HCT116 (cell line): ENCODE results near the gene JPH3. TPM values are rescaled to one million over a fixed set of nuclear protein-coding genes. Genes with fewer than 3 reads are reported as not detected.

ENCODE experiments used
- ATAC-seq: fragments of 200-7000 bp; cut with Tn5 transposase; 2 replicates; pipeline ENCODE4 v1.9.1; 2020; ENCODE audit warnings: mild to moderate bottlenecking, moderate library complexity
- BruUV-seq: library from RNA; stranded (reverse); fragments of 400-500 nt; replicated peaks from 2 replicates; lab custom pipeline; 2021; lab: Mats Ljungman, UMichigan
- CTCF ChIA-PET: fragments of 300-600 bp; sonication (Branson Sonifier 250); formaldehyde crosslinking; loops from one replicate; lab custom pipeline; 2021; ENCODE audit warnings: antibody characterized with exemption; lab: Charles Lee
- POLR2A ChIA-PET: fragments of 300-600, 350-600 bp; sonication (Branson Sonifier 250); formaldehyde crosslinking; loops from one replicate; lab custom pipeline; 2021; ENCODE audit warnings: antibody characterized with exemption; lab: Charles Lee
- RAD21 ChIA-PET, 2 experiments: fragments of 300-600 bp; sonication (Branson Sonifier 250); formaldehyde crosslinking; loops; one replicate each; lab custom pipeline; 2023; ENCODE audit warnings: low total read pairs in 2 of 2; ENCODE audit not compliant: uncharacterized antibody in 2 of 2, unreplicated experiment in 2 of 2, low non-redundant PET in 1 of 2; lab: Charles Lee
- DNase-seq: peaks from one replicate; pipeline ENCODE4 v3.0.0-alpha.2; 2010; ENCODE audit warnings: low read depth, low spot score
- H2AFZ ChIP-seq: fragments of 200-600 bp; shearing (Covaris generic), sonication (generic); 2 replicates; pipeline ENCODE4 v1.6.1; 2017; ENCODE audit warnings: low read depth, mixed run types, mixed read lengths, antibody characterized with exemption, low read length; ENCODE audit not compliant: poor library complexity, severe bottlenecking
- H3K27ac ChIP-seq: 2 replicates; pipeline ENCODE4 v1.5.1; 2012; ENCODE audit warnings: low read depth, low read length
- H3K27me3 ChIP-seq: fragments of 200-600 bp; sonication (generic); 2 replicates; pipeline ENCODE4 v1.6.1; 2016; ENCODE audit warnings: mixed run types, low read length, mixed read lengths; ENCODE audit not compliant: insufficient read depth
- H3K36me3 ChIP-seq, 2 experiments: fragments of 200-500 bp in 1 of 2; fragments of 200-600 bp in 1 of 2; sonication (Bioruptor generic) in 1 of 2; sonication (generic) in 1 of 2; 2 replicates each; pipeline versions ENCODE4 v1.5.1 to v1.6.1; 2014 to 2016; ENCODE audit warnings: low read length in 2 of 2, inconsistent platforms in 1 of 2, mixed read lengths in 1 of 2, mixed run types in 1 of 2; ENCODE audit not compliant: insufficient read depth in 2 of 2, control insufficient read depth in 1 of 2
- H3K4me1 ChIP-seq, 2 experiments: fragments of 200-600 bp in 1 of 2; sonication (generic) in 1 of 2; 2 replicates each; pipeline versions ENCODE4 v1.5.1 to v1.6.1; 2012 to 2017; ENCODE audit warnings: low read length in 2 of 2, inconsistent platforms in 1 of 2, mild to moderate bottlenecking in 1 of 2, mixed read lengths in 1 of 2, mixed run types in 1 of 2, moderate library complexity in 1 of 2; ENCODE audit not compliant: insufficient read depth in 2 of 2, control insufficient read depth in 1 of 2
- H3K4me2 ChIP-seq: fragments of 200-600 bp; sonication (generic); 2 replicates; pipeline ENCODE4 v1.6.1; 2017; ENCODE audit warnings: mixed run types, low read length, mixed read lengths
- H3K4me3 ChIP-seq, 2 experiments: fragments of 200-600 bp in 1 of 2; sonication (generic) in 1 of 2; replicated peaks in 1 of 2; 2 replicates each; pipeline ENCODE4 v1.5.1; 2011 to 2016; ENCODE audit warnings: low read length in 2 of 2, control low read depth in 1 of 2, low read depth in 1 of 2, mild to moderate bottlenecking in 1 of 2, mixed read lengths in 1 of 2, mixed run types in 1 of 2
- H3K79me2 ChIP-seq: fragments of 200-600 bp; sonication (generic); 2 replicates; pipeline ENCODE4 v1.6.1; 2017; ENCODE audit warnings: mild to moderate bottlenecking, mixed run types, low read length, moderate library complexity, mixed read lengths; ENCODE audit not compliant: insufficient read depth
- H3K9ac ChIP-seq: fragments of 200-600 bp; sonication (generic); 2 replicates; pipeline ENCODE4 v1.6.1; 2016; ENCODE audit warnings: low read length, mixed read lengths
- H3K9me2 ChIP-seq: fragments of 200-600 bp; sonication (generic), shearing (Covaris generic); 2 replicates; pipeline ENCODE4 v1.6.1; 2017; ENCODE audit warnings: mixed run types, mild to moderate bottlenecking, moderate library complexity; ENCODE audit not compliant: insufficient read depth
- H3K9me3 ChIP-seq, 2 experiments: fragments of 200-500 bp in 1 of 2; fragments of 200-600 bp in 1 of 2; sonication (Bioruptor generic) in 1 of 2; sonication (generic) in 1 of 2; 2 replicates each; pipeline ENCODE4 v1.6.1; 2014 to 2017; ENCODE audit warnings: low read length in 2 of 2, mixed read lengths in 2 of 2, inconsistent platforms in 1 of 2, low read depth in 1 of 2, mild to moderate bottlenecking in 1 of 2, mixed run types in 1 of 2, moderate library complexity in 1 of 2; ENCODE audit not compliant: control insufficient read depth in 1 of 2, insufficient read depth in 1 of 2
- H4K20me1 ChIP-seq: fragments of 200-600 bp; sonication (generic), shearing (Covaris generic); 2 replicates; pipeline ENCODE4 v1.6.1; 2017; ENCODE audit warnings: mixed run types, mild to moderate bottlenecking, moderate library complexity; ENCODE audit not compliant: insufficient read depth
- CBX3 ChIP-seq: IDR thresholded peaks from 2 replicates; pipeline ENCODE4 v1.6.1; 2012; ENCODE audit warnings: low read depth
- FOSL1 ChIP-seq: IDR thresholded peaks from 2 replicates; pipeline ENCODE4 v1.6.1; 2012; ENCODE audit warnings: low read depth
- POLR2A ChIP-seq: IDR thresholded peaks from 2 replicates; pipeline ENCODE4 v1.7.0; 2011; ENCODE audit warnings: borderline replicate concordance; ENCODE audit not compliant: insufficient read depth, insufficient read length; ENCODE audit errors: extremely low read depth
- RAD21 ChIP-seq: IDR thresholded peaks from 2 replicates; pipeline ENCODE4 v1.6.1; 2012; ENCODE audit warnings: low read depth, mild to moderate bottlenecking
- REST ChIP-seq: IDR thresholded peaks from 2 replicates; pipeline ENCODE4 v1.6.1; 2012; ENCODE audit warnings: low read depth
- SIN3A ChIP-seq: IDR thresholded peaks from 2 replicates; pipeline ENCODE4 v1.6.1; 2012; ENCODE audit warnings: low read depth
- TCF7L2 ChIP-seq: IDR thresholded peaks from 2 replicates; pipeline ENCODE4 v1.7.0; 2011; ENCODE audit warnings: borderline replicate concordance, inconsistent platforms; ENCODE audit not compliant: insufficient read depth, insufficient read length; ENCODE audit errors: extremely low read depth
- ZFX ChIP-seq: fragments of 450-650 bp; IDR thresholded peaks from 2 replicates; pipeline ENCODE4 v1.6.1; 2017
- ZNF274 ChIP-seq: fragments of 200-500 bp; sonication (Bioruptor generic); IDR thresholded peaks from 2 replicates; pipeline ENCODE4 v1.6.1; 2014; ENCODE audit warnings: mild to moderate bottlenecking, low read depth, low read length, inconsistent platforms
- intact Hi-C: fragments of 100-400 bp; cut with micrococcal nuclease; formaldehyde crosslinking; loops from 2 replicates; pipeline ENCODE4 v1.10.0; 2022
- total RNA-seq: library from RNA; stranded (reverse); gene quantifications from one replicate; pipeline ENCODE4 v1.2.1, GENCODE V29; 2021; ENCODE audit not compliant: unreplicated experiment

Gene JPH3
- total RNA-seq, 1 experiment from 2014 or later = 0.10 TPM

- no peak for TF ChIP-seq REST
- TF ChIP-seq FOSL1 = no peak
- TF ChIP-seq RAD21 = no peak
- TF ChIP-seq ZNF274 = no peak
These were observed 95.5 kb downstream of the JPH3 start (continued) for GRCh38 chr16:87697792-87698191.

- no TSS peak for BruUV-seq
- POLR2A ChIA-PET = no interaction called here
- H3K4me1 ChIP-seq = no peaks in the 10 kb centered on the region
- intact Hi-C loops = no loop called here
- no peak for DNase-seq
- no peak overlapping the region for H3K9ac ChIP-seq
- H3K27me3 ChIP-seq = no peaks in the 10 kb centered on the region
- no peaks in the 10 kb centered on the region for H3K9me2 ChIP-seq
- H3K4me2 ChIP-seq = no peak overlapping the region
- no peak overlapping the region for H3K27ac ChIP-seq
- no peak for ATAC-seq
- no peak overlapping the region for H3K4me3 ChIP-seq
- H4K20me1 ChIP-seq = no peaks in the 10 kb centered on the region
- H3K79me2 ChIP-seq = no peaks in the 10 kb centered on the region
- CTCF ChIA-PET = no interaction called here
- H3K9me3 ChIP-seq = no peaks in the 10 kb centered on the region
- no peak for TF ChIP-seq CBX3
- TF ChIP-seq ZFX = no peak
- TF ChIP-seq POLR2A = no peak
- TF ChIP-seq TCF7L2 = no peak
- TF ChIP-seq SIN3A = no peak
- no peak overlapping the region for H2AFZ ChIP-seq
- H3K36me3 ChIP-seq = peaks cover 9 to 19% of the 10 kb centered on the region in 2 experiments; a peak in 3 of 4 replicates
- RAD21 ChIA-PET = no interaction called here
These were observed 95.9 kb downstream of the JPH3 start for GRCh38 chr16:87698241-87698640.
